Activated T-cell treated with anti-CD3 and anti-CD28 coated beads for 24 hours (primary cell): ENCODE results near the gene TMCC3.
"Not testable (repeated sequence)": the region's sequence is repeated elsewhere in the genome, so short reads cannot be mapped to it uniquely, and the experiment has no call there.

Experiments
- DNase-seq: peaks from one replicate; pipeline ENCODE4 v3.0.0-alpha.2; 2020; ENCODE audit warnings: low read depth

Gene TMCC3

GRCh38 chr12:94565683-94566082, 84.7 kb downstream of the TMCC3 start:
- no peak for DNase-seq

DNA sequence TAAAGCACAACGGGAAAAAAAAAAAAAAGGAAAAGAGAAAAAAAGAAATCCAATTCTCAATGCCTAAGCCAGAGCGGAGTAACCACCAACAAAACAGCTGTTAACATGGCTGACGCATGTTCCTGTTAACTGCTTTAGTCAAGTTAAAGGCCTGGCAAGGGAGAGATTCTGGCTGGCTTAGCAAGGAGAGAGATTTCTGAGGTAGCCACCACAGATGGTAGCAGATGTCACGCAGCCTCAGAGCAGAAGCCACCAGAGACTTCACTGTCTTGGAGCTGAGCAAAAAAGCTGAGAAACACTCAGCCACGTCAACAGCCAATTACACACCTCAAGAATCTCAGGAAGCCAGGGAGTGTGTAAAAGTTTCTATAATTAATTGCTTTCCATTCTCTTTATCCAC, 87.1 kb downstream of the TMCC3 start:
- no peak for DNase-seq

- no peak for DNase-seq
Observed at GRCh38 chr12:94561943-94562411, 88.4 kb downstream of the TMCC3 start.

DNA sequence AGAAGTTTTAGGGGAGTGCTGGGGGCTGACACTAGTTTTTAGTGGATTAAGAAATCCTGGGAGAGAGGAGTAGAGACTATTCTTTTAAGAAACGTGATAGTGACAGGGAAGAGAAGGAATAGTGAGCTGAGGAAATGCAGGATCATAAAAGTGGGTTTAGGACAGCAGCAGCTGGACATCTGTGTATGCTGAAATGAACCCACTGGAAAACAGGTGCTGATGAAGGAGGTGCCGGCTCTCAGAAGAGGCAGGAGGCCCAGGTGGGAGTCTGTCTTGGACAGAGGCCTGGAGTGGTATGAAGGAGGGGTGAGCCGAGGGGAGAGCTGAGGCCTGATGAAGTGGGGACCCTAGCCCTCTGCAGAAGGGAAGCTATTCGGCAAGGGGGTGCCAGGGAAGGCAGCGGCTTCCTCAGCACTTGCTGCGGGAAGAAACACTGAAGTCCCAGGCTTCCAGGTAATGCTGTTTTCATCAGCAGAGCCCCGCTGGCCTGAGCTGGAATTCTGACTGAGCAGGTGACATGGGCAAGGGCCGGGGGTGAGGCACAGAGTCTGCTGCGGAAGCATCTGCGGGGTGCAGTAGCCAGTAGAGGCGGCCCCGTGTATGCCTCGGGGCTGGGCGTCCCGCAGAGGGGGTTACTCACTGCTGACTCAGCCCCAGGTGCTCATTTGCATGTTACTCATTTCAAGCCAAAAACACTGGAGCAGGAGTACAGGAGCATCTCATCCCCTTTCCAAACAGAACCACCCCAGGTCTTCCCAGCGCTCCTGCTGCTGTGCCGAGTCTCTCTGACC, 89.7 kb downstream of the TMCC3 start:
- peak; percentile 12 for DNase-seq

DNA sequence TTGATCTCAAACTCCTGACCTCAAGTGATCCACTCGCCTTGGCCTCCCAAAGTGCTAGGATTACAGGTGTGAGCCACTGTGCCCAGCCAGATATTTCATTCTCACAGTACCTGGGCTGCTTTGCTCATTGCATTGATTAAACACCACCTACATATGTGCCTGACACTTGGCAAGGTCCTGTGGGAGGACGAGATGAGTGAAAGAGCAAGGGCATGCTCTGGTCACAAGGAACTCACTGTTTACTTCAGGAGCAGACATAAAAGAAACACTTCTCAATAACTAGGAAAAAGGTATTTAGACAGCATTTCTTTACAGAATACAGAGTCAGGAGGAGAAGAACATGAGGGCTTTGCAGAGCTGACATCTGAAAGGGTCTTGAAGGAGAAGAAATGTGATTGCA, 91.7 kb downstream of the TMCC3 start:
- DNase-seq: no peak

DNA sequence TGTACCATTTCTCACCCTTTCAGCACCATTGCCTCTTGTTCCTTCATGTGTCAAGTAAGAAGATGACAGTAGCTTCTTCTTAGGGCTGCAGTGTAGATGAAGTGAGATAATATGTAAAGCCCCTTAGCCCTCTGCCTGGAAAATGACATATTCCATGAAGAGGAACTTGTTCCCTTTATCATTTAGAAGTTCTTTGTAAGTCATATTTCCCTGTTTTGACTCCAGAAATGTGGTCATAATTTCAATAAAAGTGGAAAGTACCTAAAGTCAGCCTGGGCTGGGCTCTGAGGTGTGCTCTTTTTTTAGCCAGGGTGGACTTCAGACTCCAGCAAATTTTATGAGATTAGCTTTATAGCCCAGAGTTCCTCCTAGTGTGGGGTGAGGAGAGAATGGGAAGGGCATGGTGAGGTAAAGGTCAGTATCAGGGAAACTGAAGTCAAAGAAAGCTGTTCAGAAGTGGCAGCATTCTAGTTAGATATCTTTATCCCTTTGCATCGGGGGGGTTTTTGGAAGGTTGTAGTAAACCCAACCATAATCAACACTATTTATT, 92.5 kb downstream of the TMCC3 start:
- no peak for DNase-seq

DNA sequence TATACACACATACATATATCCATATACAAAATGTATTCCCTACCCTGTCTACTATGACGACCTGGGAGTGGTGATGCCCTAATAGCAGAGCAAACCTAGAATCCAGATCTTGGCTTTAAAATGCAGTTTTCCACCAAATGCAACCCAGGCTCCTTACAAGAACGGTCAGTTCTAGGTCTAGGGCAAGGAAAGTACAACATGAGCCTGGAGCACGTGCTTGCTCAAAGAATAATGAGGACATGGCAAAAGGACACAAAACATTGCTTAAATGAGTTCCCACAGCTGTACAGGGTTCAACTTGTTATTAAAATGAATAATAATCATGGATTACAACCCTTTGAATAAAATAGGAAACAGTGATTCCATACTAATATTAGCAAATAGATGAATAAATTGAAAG, 94.7 kb downstream of the TMCC3 start:
- DNase-seq: no peak

- no peak for DNase-seq
Observed at GRCh38 chr12:94553875-94554274, 96.5 kb downstream of the TMCC3 start.

GRCh38 chr12:94553130-94553519, 97.2 kb downstream of the TMCC3 start:
- no peak for DNase-seq

GRCh38 chr12:94551810-94552209, 98.5 kb downstream of the TMCC3 start:
- DNase-seq: no peak

DNA sequence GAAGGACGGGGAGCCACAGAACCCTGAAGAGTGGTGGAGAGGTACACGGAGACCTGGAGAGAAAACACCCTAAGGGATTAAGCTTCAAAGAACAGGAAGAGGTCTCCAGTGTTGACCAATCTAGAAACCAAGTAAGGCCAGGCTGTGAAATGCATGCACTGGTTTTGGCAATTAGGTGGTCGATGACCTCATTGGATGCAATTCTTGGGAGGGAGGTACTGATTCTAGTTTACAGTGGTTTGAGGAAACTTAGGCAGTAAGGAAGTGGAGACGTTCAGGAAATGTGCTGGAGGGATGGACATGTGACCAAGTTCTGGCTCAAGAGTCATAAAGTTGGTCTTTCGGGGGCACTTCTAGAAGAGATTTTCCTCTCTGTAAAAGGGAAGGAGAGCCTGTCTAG, 99.4 kb downstream of the TMCC3 start:
- no peak for DNase-seq

GRCh38 chr12:94548833-94549232, 101.5 kb downstream of the TMCC3 start:
- DNase-seq: not testable (repeated sequence)

GRCh38 chr12:94545935-94546771, 104.2 kb downstream of the TMCC3 start:
- DNase-seq: peak; percentile 7

- no peak for DNase-seq
Observed at GRCh38 chr12:94544355-94544754, 106.0 kb downstream of the TMCC3 start.

GRCh38 chr12:94538318-94538717, 112.0 kb downstream of the TMCC3 start:
- no peak for DNase-seq

DNA sequence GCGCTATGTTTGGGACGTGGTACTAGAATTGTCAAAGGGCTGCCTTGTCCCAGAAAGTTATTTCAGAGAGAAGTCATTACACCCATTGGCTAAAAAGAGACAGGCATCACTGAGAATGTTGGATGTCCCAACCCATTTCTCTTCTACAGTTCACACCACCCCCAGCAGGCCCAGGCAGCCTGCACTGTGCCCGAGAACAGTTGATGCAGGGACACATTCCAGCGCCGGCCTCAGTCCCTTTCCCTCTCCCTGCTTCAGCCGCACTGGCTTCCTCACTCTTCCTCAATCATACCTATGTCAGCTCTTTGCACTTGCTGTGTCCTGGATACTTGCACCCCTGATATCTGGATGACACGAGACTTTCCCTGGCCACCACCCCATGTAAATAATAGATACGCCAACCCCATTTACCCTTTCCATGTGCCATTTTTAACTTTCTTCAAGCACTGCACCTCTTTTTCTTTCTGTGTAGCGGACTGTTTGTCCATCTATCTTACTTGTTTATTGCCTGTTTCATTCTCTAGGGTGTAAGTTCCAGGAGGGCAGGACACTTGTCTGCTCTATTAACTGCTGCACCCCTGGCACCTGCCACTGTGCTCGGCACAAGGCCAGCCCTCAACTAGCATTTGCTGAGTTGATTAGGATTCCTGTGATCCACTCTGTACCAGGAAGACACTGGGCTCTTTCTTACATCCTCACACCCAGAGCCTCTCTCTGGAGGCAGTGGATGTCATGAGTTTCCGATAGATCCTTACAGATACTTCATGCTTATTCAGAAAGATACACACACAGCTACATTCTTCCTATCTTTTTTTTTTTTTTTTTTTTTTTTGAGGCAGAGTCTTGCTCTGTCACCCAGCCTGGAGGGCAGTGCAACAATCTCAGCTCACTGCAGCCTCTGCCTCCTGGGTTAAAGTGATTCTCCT, 114.1 kb downstream of the TMCC3 start:
- DNase-seq: no peak

- DNase-seq: no peak
Observed at GRCh38 chr12:94535510-94535921, 114.8 kb downstream of the TMCC3 start.

- no peak for DNase-seq
Observed at GRCh38 chr12:94534774-94535509, 115.4 kb downstream of the TMCC3 start.

- DNase-seq: no peak
Observed at GRCh38 chr12:94534278-94534677, 116.1 kb downstream of the TMCC3 start.

GRCh38 chr12:94532490-94533422, 117.6 kb downstream of the TMCC3 start:
- DNase-seq: peak; percentile 64
